GM18907 (cell line): Measurements from ENCODE around the gene LRIT3.
"Not testable (repeated sequence)": the region's sequence is repeated elsewhere in the genome, so short reads cannot be mapped to it uniquely, and the experiment has no call there.

Experiments used
- ATAC-seq: cut with Tn5 transposase; IDR thresholded peaks from one replicate; pipeline ENCODE4 v1.9.1; 2021; ENCODE audit warnings: mild to moderate bottlenecking, moderate library complexity; ENCODE audit not compliant: unreplicated experiment

Gene LRIT3

DNA sequence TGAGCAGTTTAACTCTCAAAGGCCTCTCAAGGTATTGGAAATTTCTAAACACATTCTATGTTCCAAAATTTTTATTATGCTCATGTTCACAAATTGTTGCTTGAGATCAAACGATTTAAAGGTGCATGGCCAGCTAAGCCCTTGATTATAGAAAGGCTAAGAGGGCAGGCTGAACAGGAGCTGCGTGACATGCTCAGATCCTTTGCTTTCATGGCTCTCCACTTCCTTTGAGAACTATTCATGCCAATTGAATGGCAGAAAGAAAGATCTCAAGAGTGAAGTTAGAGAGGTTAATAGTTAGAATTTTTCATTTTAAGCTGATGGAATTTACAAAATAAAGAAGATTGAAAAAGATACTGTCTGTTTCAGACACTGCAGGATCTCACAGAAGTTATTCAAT is 594 bp downstream of the LRIT3 start:
- no peak for ATAC-seq

DNA sequence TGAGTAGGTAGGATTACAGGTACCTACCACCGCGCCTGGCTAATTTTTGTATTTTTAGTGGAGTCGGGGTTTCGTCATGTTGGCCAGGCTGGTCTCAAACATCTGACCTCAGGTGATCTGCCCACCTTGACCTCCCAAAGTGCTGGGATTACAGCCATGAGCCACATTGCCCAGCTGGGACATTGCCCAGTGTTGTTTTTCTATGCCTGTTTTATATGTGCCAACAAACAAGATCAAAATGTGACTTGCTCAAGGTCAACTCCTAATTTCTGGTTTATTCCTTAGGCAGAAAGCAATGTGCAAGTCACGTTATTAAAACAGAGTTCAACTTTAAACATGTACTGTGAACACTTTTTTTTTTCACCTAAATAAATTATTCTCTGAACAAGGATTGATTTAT is 2.7 kb downstream of the LRIT3 start:
- no peak for ATAC-seq

DNA sequence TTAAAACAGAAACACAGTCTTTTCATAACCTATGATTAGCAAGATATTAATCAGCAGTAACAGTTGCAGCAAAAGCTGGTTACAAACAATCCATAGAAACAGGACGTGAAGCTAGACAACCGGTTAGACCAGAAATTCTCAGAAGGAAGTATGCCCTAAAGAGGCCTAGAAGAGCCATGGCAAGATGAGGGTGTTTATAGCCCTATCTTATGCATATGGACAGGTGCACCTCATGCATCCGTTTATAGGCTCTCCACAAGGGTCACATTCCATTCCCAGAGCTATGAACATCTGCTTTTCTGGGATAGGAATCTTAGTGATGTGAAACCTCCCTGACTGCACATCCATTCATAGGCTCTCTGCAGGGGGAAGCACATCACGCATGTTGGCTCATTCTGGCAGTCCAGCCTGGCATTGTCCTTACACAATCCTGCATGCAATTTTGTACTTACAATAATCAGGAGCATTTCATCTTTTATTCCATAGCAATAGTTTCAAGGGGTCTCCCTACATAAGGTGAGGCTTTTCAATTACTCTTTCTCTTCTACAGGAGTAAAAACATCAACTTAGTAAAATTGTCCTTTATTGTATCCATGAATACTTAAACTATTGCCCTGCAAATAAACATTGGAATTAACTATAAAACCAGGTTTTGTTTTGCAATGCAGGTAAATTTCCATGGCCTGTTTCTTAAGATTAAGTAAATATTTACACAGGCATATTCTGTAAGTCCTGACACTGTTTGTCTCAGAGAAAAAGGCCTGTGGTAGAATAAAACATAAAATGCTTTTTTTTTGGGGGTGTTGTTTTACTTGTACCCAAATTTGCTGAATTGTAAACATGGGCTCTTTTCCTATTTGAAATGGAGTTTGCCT is 11.8 kb downstream of the LRIT3 start:
- not testable (repeated sequence) for ATAC-seq

DNA sequence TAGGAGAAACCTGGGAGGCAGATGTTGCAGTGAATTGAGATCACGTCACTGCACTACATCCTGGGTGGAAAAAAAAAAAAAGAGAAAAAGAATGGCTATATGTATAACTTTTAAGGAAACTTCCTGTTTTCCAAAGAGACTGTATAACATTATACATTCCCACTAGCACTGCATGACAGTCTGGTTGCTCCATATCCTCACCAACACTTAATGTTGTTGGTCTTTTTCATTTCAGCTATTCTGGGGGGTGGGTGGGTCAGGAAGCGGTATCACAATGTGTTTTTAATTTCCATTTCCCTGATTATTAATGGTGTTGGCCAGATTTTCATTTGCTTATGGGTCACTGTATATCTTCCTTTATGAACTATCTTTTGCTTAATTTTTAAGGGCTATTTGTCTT is 13.4 kb downstream of the LRIT3 start:
- no peak for ATAC-seq

DNA sequence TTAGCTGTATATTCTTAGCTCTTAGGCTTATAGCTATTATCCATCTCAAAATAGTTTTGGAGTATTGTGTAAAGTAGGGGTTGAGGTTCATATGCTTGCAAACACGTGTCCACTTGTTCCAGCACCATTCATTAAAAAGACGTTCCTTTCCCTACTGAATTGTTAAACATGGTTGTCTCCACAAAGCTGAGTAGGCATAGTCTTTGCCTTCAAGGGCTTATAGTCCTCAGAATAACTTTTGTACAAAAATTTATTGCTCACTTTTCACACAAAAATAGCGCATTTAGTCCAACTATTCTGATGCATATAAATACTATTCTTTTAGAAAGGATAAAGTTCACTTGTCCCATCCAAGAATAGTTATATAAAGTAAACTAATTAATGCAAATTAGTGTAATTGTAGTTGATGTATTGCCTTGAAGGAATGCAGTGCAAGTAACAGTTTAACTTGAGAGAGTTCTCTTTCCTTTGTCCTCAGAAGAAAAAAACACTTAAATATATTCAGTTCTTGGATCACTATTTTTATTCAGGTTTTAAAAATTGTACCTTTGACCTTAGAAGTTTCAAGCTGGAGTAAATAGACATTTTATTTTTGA is 14.1 kb downstream of the LRIT3 start:
- ATAC-seq: no peak

DNA sequence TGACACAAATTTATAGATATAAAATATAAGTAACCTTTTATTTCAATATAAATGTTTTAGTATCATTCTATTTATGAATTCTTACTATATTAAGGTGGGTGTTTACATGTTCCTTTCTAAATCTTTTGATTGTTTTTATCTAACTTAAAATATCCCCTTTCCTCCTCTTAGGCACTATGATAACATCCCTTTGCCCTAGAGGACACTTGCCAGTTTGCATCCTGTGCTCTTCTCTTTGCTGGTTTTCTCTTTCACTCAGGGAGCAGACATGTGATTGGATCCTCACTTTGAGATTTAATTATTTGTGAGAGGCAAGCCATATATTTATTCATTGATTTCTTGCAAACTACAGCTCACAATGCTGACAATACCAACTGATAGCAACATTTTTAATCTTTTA is 16.2 kb downstream of the LRIT3 start:
- ATAC-seq: no peak

DNA sequence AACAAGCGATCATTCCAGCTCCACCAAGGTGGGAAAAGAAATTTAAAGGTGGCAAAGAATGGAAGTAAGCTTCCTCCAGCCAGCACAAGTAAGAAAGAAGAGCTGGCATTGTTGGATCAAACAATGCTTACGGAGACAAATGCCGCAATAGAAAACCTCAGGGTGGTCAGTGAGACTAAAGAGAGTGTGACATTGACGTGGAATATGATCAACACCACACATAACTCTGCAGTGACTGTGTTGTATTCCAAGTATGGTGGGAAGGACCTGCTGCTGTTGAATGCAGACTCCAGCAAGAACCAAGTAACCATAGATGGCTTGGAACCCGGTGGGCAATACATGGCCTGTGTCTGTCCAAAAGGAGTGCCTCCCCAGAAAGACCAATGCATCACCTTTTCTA is 22.2 kb downstream of the LRIT3 start:
- ATAC-seq: no peak

DNA sequence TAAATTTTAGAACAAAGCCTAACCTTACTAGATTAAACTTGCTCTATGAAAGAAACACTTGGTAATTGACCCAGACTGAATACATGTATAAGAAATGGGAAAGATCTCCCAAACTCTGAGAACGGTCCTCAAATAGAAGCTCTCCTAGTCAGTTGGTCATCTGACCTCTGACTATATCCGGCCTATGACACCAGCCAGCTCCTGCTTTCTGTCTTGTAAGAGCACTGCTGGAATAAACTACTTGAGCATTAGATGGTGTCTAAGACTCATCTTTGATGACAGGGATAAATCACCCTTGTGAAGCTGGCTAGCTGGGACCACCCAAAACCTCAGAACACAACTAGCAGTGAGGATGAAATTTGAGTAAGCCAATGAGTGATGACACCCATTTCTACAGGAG is 24.2 kb downstream of the LRIT3 start:
- ATAC-seq: no peak

DNA sequence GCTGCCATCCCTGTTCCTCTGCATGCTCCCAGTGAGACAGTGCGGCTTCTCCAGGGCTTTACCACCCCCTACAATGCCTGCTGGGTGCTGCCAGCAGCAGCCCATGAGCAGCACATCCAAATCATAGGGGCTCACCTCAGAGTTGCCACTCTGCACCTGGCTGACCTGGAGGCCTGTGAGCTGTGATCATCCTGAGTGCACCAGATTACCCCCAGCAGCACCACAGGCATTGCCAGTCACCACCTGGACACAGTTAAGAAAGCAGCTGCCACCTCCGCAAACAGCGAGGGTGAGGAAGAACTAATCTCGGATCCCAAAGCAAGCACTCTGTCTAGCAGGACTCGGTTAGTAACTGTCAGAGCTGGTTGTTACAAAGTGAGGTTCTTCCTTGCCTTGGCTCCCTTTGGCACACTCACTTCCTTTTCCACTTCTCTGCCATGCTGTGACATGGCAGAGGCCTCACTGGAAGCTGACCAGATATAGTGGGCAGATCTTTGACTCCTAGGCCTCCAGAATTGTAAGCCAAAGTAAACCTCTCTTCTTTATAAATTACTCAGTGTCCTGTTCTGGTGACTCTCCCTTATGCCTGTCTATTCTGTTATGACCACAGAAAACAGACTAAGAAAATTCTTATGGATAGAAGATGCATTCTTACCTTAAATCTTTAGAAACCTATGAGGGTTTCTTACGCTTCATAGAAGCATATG is 25.2 kb downstream of the LRIT3 start:
- ATAC-seq: no peak

DNA sequence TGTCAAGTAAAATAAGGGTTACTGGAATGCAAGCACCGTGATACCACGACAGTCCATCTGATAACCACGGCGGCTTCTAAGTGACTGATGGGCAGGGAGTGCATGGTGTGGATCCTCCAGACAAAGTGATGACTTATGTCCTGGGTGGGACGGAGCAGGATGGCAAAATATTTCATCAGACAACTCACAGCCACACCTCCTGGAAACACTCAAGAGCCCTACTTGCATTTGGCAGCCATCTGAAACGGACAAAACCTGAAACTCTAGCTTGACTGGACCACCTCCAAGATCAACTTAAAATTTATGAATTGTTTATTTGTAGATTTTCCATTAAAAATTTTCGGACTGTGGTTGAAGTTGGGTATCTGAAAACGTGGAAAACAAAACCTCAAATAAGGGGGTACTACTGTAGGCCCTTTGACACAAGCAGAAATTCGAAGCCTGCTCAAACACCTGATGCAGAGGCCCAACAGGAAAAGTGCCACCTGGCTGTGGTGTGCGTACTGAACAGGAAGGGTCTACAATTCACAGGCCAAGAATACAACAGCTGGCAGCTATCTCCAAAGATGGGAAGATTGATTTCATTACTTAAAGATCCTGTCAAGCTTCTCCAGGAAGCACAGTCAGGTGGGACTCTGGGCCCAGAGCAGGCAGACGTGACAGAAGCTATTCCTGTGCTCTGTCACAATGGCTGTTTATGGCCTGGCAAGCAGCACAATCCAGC is 26.0 kb downstream of the LRIT3 start:
- ATAC-seq: no peak

DNA sequence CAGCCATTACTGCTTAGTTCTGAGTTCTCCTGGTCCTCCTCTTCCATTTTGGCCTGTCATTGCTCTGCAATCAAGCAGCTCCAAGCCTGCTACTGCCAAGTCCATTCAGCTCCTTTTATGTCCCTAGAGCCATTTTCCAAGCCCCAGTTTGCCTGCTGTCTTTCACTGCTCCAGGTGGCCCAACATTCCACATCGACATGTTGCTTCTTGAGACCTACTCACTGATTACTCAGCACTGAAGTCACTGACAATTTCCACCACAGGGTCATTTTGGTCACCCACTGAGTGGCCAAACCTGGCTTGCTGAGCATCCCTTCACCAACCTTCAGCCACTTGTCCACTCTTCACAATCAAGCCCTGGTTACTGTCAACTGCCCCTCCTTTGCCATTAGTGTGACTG is 27.2 kb downstream of the LRIT3 start:
- no peak for ATAC-seq

DNA sequence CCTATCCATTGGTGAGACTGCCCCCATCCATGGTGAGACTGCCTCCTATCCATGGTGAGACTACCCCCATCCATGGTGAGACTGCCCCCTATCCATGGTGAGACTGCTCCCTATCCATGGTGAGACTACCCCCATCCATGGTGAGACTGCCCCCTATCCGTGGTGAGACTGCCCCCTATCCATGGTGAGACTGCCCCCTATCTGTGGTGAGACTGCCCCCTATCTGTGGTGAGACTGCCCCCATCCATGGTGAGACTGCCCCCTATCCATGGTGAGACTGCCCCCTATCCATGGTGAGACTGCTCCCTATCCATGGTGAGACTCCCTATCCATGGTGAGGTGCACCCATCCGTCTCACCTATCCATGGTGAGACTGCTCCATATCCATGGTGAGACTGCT is 27.6 kb downstream of the LRIT3 start:
- ATAC-seq: not testable (repeated sequence)

DNA sequence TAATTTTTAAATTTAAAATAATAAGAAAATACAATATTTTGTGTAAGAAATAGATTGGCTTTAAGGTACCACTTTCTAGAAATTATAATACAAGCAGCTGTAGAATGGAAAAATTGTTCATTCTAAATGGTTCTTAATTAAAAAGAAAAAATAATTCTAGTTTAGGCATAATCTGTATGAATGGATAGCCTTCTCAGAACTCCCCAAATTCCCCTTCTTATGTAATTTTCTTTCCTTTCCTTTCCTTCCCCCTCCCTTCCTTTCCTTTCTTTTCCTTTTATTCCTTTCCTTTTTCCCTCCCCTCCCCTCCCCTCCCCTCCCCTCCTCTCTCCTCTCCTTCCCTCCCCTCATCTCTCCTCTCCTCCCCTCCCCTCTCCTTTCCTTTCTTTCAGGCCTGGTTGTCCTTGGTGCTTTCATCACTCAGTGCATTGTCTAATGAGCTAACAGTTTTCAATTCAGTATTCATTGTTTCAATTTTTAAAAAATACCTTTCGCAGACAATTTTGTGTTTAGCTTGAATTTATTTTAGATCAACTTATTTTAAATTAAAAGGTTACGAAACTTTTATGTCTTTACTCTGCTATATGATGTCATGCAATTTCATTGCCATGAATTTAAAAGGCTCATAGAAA is 28.8 kb downstream of the LRIT3 start:
- ATAC-seq: no peak

DNA sequence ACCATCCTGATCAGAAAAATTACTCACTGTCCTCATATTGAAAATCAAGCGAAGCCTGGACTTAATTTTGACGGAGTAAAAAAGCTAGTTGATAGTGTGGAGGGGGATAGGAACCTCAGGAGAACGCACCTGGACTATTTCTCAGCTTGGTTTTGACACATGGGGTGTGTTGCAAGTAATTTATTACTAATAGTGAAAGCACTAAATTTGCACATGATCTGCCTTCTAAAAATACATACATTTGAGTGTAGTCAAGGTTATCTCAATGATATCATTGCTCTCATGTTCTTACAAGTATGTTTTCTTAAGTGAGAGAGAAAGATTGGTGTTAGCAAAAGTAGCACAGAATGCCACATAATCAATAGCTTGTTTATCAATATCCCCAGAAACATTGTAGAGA is 29.5 kb downstream of the LRIT3 start:
- peak; percentile 90 for ATAC-seq

DNA sequence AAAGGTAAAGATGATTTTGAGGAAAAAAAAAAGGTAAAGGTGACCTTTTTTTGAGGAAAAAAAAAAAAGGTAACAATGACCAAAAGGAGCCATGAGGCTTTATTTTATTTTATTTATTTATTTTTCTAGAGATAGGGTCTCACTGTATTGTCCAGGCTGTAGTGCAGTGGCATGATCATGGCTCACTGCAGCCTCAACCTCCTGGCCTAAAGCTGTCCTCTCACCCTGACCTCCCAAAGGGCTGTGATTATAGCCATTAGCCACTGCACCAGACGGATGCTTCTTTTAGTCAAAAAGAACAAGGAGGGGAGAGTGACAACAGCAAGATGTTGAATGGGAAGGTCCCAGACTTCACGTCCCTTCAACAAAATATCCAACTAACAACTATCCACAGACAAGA is 30.4 kb downstream of the LRIT3 start:
- ATAC-seq: no peak

DNA sequence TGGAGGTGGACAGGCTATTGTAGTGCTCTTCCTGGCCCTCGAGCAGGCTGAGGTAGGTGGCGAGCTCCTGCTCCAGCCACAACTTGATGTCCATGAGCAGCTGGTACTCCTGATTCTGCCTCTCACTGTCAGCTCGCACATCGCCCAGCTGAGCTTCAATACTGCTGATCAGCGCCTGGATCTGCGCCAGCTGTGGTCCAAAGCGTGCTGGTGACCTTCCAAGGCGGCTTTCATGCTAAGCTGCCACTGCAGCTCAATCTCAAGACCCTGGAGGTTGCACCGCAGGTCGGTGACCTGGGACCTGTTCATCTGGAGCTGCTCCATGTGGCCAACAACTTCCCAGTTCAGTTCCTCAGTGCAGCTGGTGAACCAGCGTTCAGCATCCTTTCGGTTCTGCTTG is 31.2 kb downstream of the LRIT3 start:
- no peak for ATAC-seq

DNA sequence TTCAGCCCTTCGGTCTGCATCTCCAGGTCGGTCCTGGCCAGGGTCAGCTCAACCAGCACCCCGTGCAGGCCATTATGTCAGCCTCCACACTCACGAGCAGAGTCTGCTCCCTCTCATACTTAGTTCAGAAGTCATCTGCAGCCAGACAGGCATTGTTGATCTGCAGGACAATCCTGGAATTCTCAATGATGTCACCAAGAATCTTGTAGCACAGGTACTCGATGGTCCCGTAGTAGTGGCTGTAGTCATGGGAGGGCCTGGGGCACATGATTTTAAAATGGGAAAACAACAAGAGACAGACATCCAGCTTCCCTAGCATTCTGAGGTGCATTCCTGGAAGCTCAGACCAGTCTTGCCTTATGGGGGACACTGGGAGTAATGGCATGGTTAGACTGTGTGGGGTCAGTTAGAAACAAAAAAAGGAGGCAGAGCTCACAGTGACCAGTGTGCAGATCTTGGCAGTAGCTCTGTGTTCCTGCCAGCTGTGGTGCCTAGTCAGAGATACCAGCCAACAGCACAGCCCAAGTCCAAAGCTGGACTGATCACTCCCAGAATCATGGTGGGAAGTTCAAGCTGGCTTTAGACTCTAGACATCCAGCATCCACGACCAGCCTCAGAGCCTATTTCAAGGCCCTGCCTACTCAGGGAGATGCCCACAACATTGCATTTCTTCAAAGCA is 31.9 kb downstream of the LRIT3 start:
- no peak for ATAC-seq

DNA sequence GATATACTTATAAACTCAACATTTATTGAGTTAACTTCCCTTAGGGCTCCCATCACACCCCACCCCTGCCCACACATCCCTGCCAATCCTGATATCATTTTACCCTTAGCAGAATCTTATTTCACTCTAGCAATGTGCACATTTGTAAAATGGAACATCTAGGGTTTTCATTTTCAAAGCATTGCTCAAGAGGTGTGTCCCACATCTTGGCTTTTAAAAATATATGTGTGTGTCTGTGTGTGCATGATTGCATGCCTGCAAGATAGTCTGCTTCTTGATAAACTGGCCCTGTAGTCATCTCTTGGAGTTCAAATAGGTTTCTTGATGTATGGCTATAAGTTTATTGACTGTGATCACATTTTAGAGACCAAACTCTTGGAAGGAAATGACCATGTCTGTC is 38.4 kb downstream of the LRIT3 start:
- no peak for ATAC-seq

DNA sequence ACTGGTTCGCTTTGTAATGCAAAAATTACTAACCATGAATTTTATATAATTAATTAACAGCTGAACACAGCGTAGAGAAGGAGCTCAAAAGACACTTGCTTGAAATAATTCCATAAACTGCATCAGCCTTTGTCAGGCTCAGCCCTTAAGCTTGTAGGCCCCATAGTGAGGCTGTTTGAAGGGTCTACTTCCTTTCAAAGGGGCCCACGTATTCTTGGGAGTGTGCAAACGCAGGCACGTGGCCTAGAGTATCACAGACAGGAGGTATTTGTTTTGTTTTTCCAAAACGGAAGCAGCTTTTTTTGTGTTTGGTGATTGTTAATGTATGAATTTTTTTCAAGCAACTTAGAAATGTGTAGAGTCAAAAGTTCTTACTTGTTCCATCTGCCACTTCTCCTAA is 39.2 kb downstream of the LRIT3 start:
- ATAC-seq: no peak

DNA sequence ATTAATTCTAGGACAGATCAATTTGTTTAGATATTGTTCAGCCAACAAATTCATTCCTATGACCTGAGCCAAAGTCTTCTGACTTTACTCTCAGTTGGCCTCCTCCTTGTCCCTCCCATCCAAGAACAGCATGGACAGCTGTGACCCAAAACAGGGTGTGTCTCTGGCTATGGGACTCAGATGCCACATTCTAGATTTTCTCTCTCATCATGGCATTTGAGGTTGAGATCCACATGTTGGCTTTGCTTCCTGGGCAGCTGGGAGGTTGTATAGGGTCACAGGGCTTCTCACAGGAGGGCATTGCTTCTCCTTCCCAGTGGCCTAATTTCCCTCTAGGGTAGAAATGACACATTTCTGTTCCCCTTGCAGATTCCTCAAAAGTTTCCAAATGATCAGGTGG is 42.2 kb downstream of the LRIT3 start:
- no peak for ATAC-seq
